Measurements from ENCODE around the gene NHLRC2.
"Not testable (repeated sequence)": the region's sequence is repeated elsewhere in the genome, so short reads cannot be mapped to it uniquely, and the experiment has no call there.

NHLRC2 gene

GRCh38 chr10:113933894-113934532, 79.6 kb downstream of the NHLRC2 start:
- Histone ChIP-seq H3K27me3 (replicated peaks) (no peaks in the 10 kb centered on the region), H3K36me3 (replicated peaks) (no peaks in the 10 kb centered on the region), H3K4me3 (ENCODE audit: low read depth, low read length) (no peak overlapping the region), H3K27ac (no peak overlapping the region)
- in situ Hi-C loops (cut with HindIII; ENCODE audit: low pct_ligation_motif_present, low sequenced_read_pairs): no loop called here
- TF ChIP-seq, protein P1, sequence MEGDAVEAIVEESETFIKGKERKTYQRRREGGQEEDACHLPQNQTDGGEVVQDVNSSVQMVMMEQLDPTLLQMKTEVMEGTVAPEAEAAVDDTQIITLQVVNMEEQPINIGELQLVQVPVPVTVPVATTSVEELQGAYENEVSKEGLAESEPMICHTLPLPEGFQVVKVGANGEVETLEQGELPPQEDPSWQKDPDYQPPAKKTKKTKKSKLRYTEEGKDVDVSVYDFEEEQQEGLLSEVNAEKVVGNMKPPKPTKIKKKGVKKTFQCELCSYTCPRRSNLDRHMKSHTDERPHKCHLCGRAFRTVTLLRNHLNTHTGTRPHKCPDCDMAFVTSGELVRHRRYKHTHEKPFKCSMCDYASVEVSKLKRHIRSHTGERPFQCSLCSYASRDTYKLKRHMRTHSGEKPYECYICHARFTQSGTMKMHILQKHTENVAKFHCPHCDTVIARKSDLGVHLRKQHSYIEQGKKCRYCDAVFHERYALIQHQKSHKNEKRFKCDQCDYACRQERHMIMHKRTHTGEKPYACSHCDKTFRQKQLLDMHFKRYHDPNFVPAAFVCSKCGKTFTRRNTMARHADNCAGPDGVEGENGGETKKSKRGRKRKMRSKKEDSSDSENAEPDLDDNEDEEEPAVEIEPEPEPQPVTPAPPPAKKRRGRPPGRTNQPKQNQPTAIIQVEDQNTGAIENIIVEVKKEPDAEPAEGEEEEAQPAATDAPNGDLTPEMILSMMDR (IDR thresholded peaks at IDR 0.05; ENCODE audit: low read depth, low read length, missing control alignments): no peak
- DNase-seq: no peak

- no peak for DNase-seq
- H3K36me3 ChIP-seq (replicated peaks): no peaks in the 10 kb centered on the region
- H3K27ac ChIP-seq: no peak overlapping the region
- in situ Hi-C loops (cut with HindIII; ENCODE audit: low pct_ligation_motif_present, low sequenced_read_pairs): no loop called here
- TF ChIP-seq, protein P1 (IDR thresholded peaks at IDR 0.05; ENCODE audit: low read depth, low read length, missing control alignments): no peak
- H3K4me3 ChIP-seq (ENCODE audit: low read depth, low read length): no peak overlapping the region
- no peaks in the 10 kb centered on the region for H3K27me3 ChIP-seq (replicated peaks)
These were observed 82.8 kb downstream of the NHLRC2 start for GRCh38 chr10:113937258-113937657.

DNA sequence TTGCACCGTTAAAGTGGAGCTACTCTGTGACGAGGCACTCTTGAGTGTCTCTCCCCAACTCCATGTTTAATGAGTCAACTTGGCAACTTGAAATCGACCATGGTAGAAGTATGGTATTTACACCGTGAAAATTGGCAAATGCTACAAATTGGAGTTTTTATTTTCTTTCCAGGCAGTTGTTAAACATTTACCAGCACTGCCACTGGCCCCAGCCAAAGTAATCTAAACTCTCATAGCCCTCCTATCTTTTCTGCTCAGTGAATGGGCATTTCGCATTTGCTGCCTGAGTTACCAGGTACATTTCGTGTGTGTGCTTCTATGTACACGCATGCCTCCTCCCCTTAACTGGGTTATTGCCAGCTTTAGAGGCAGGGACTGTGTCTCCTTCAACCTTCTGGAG, 83.3 kb downstream of the NHLRC2 start:
- Histone ChIP-seq H3K27ac (no peak overlapping the region), H3K4me3 (ENCODE audit: low read depth, low read length) (no peak overlapping the region), H3K27me3 (replicated peaks) (no peaks in the 10 kb centered on the region), H3K36me3 (replicated peaks) (no peaks in the 10 kb centered on the region)
- in situ Hi-C loops (cut with HindIII; ENCODE audit: low pct_ligation_motif_present, low sequenced_read_pairs): no loop called here
- DNase-seq: no peak
- TF ChIP-seq, protein P1 (IDR thresholded peaks at IDR 0.05; ENCODE audit: low read depth, low read length, missing control alignments): no peak

DNA sequence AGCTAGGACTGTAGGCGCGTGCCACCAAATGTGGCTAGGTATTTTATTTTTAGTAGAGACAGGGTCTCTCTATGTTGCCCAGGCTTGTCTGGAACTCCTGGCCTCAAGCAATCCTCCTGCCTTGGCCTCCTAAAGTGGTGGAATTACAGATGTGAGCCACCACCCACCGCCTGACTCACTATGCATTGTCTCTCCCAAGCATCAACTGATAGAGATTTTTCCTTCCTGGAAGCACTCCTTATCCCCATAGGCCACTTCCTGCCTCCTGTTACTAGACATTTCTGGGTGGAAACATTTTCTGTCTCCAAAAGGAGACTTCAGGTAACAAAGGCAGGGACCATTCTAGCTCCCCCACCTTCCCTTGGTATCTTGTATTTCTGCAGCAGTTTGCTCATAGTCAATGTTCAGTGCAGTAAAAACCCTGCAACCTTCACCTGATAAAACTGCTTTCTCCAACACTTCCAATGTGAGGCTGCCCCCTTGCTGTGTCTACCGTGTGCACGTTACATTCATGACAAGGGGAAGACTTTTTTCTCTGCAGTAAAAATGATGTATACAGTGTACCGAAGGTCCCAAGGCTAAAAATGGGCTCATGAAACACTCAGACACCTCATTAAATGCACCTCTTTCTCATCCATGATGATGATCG, 84.9 kb downstream of the NHLRC2 start:
- in situ Hi-C loops (cut with HindIII; ENCODE audit: low pct_ligation_motif_present, low sequenced_read_pairs): no loop called here

DNA sequence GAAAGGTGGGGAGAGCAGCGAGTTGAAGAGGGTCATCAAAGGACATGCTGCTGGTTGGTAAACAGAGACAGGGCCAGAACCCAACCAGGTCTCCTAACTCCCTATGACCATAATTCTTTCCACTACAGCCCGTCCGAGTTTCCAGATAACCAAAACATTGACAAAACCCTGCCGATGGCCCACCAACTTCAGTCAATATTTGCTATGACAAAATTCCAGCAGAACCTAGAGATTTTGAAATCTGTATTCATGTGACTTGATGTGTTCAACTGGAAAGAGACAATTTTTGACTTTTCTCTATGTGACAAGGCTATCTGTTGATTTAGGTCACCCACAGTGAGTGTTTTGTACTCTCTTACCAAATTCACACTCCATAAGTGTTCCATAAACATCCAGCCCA, 86.7 kb downstream of the NHLRC2 start:
- Histone ChIP-seq H3K27me3 (replicated peaks) (no peaks in the 10 kb centered on the region), H3K36me3 (replicated peaks) (no peaks in the 10 kb centered on the region), H3K27ac (no peak overlapping the region), H3K4me3 (ENCODE audit: low read depth, low read length) (no peak overlapping the region)
- TF ChIP-seq, protein P1 (IDR thresholded peaks at IDR 0.05; ENCODE audit: low read depth, low read length, missing control alignments): no peak
- no peak for DNase-seq
- in situ Hi-C loops (cut with HindIII; ENCODE audit: low pct_ligation_motif_present, low sequenced_read_pairs): no loop called here

More for the DNA sequence above, 84.9 kb downstream of the NHLRC2 start:
- TF ChIP-seq, protein P1 (IDR thresholded peaks at IDR 0.05; ENCODE audit: low read depth, low read length, missing control alignments): no peak
- H3K36me3 ChIP-seq (replicated peaks): no peaks in the 10 kb centered on the region
- no peak for DNase-seq
- no peak overlapping the region for H3K27ac ChIP-seq
- no peaks in the 10 kb centered on the region for H3K27me3 ChIP-seq (replicated peaks)
- no peak overlapping the region for H3K4me3 ChIP-seq (ENCODE audit: low read depth, low read length)

DNA sequence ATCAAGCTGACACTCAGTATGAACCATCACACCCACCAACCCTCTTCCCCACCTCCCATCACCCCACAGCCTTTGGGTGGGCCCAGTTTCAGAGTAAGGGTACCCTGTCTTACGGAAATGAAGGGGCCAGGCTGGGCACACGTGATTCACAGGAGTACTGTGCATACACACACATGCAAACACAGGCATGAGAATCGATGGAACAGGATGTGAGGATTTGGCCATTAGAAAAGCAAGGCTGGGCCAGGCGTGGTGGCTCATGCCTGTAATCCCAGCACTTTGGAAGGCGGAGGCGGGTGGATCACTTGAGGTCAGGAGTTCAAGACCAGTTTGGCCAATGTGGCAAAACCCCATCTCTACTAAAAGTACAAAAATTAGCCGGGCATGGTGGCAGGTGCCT, 88.7 kb downstream of the NHLRC2 start:
- H3K36me3 ChIP-seq (replicated peaks); H3K27ac ChIP-seq; H3K27me3 ChIP-seq (replicated peaks); DNase-seq; in situ Hi-C loops (cut with HindIII; ENCODE audit: low pct_ligation_motif_present, low sequenced_read_pairs); H3K4me3 ChIP-seq (ENCODE audit: low read depth, low read length): not testable (repeated sequence)

Data from brain microvascular endothelial cell (primary cell).